HL-60/S4 treated with retinoic acid at 250 ng/mL for 4 days and 3 days (cell line): ENCODE results near the gene GARIN5B.
"Not testable (repeated sequence)": the region's sequence is repeated elsewhere in the genome, so short reads cannot be mapped to it uniquely, and the experiment has no call there.

ENCODE experiments used
- in situ Hi-C: fragments of 300-500 bp; cut with MboI; formaldehyde crosslinking; loops from 2 replicates; pipeline ENCODE4 v1.7.0; 2022; ENCODE audit warnings: low sequenced_read_pairs

GARIN5B gene

GRCh38 chr19:55352040-55352439, 11.0 kb downstream of the GARIN5B start:
- in situ Hi-C loops = no loop called here

GRCh38 chr19:55350620-55351315, 12.3 kb downstream of the GARIN5B start:
- in situ Hi-C loops = no loop called here

GRCh38 chr19:55348317-55349034, 14.6 kb downstream of the GARIN5B start:
- in situ Hi-C loops = no loop called here

DNA sequence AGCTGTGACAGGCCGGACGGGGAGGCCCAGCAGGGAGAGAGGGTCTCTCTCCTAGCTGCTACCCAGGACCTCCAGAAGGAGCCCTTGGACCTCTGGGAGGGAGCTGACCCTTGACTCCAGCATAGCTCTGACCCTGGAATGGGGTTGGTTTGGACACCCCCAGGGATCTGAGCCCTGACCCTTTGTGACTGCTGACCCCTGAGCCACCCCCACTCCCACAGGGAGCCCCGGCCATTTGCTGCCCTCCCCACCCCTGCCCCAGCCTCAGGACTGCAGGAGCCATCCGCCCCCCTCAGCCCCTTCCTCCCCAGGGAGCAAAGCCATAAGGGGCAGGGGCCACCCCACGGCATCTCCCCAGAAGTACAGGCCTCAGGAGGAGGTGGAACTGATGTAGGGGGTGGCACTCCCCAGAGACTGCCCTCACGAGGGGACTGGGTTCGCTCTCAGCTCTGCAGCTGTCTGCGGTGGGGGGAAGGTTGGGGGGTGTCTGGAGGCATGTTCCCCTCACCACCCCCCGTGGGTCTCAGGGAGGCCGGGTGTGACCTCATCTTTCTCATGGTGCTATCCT, 15.5 kb downstream of the GARIN5B start:
- in situ Hi-C loops = no loop called here

GRCh38 chr19:55346725-55347441, 16.2 kb downstream of the GARIN5B start:
- in situ Hi-C loops = no loop called here

GRCh38 chr19:55345818-55346724, 17.0 kb downstream of the GARIN5B start:
- in situ Hi-C loops = no loop called here

DNA sequence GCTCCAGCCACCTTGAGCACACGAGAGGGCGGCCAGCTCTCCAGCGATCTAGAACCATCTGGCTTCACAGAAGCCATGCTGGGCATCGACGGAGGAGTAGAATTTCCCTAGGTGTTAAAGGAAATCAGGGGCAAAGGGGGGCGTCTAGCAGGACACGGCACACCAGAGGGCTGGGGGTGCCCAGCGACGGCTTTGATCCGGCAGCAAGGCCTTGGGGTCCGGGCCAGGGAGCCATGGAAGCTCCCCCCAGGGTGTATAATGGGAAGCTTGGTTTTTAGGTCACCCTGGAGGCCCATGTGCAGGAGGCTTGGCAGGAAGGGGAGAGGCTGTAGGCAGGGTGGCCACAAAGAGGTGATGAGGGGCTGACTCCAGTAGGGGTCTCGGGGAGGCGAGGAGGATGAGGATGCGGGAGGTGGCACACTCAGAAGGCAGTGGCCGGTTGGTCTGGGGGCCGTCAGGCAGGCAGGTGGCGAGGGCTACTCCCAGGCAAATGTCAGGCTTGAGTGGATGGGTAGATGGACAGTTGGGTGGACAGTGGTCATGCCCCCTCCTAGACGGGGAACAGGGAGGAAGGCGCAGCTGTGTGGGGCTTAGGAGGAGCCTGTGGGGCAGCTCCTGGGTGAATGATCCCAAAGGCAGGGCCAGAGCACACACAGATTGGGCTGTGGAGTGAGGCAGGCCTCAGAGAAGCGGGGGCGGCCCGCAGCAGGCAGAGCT, 17.8 kb downstream of the GARIN5B start:
- in situ Hi-C loops = no loop called here

DNA sequence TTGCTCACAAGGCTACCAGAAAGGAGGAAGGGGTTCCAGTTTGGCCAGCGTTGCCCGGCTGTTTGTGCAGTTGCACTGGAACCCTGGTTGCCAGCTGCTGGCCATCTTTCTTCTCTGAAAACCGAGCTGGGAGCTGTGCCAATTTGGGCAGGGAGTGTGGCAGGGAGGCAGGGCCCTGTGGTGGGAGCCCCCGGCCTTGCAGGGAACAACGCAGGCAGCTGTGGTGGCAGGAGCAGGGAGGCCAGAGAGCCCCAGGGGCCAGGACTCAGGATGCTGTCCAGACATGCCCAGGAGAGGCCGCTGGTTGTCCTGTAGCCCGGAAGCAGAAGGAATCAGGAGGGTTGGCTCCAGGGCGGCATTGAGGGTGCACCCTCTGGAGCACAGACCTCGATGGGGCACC, 18.6 kb downstream of the GARIN5B start:
- in situ Hi-C loops = no loop called here

GRCh38 chr19:55341595-55342531, 21.2 kb downstream of the GARIN5B start:
- in situ Hi-C loops = no loop called here

GRCh38 chr19:55341171-55341588, 21.9 kb downstream of the GARIN5B start:
- in situ Hi-C loops = no loop called here

DNA sequence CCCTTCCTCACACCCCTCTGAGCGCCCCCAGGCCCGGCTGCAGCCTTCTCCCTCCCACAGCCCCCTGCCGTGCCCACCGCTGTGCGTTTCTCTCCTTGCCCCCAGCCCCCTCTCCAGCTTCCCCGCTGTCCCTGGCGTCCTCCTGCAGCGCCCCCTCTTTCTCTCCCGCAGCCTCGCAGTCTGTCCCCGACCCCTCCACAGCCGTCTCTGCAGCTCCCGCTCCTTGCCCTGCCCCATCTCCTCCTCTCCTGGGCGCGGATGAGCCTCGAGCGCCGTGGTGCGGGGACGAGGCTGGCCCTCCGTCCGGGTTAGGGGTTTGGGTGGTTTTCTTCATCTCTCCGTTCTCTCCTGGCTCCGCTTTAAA, 22.3 kb downstream of the GARIN5B start:
- in situ Hi-C loops = no loop called here

DNA sequence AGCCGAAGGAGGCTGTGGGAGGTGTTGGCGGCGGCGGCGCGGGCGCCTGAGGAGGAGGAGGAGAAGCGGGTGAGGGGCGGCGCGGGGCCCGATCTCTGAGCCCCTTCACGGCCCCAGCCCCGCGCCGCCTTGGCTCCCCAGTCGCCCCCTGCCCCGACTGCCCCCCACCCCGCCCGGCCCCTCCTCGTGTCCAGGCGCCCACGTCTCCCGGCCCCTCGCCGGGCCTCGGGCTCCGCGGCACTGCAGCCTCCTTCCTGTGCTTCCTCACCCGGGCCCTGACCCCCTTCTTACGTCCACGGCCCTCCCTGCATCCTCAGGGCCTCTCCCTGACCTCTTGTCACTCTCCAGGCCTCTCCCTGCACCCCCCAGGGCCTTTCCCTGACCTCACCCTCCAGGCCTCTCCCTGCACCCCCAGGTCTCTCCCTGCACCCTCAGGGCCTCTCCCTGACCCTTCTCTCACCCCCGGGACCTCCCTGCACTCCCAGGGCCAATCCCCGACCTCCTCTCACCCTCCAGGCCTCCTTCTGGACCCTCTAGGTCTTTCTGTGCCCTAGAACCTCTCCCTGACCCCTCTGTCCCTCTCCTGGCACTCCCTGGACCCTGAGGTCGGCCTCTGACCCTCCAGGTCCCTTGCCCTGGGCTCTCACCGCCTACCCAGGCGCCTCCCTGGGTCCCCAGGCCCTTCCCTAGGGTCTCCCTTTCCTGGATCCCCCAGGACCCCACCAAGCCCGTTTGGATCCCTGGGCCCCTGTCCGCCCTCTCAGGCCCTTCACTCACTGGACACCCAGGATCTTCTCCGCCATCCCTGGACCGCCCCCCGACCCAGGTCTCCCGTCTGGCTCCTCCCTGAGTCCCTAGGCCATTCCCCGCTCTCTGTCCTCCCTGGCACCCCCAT, 22.9 kb downstream of the GARIN5B start:
- in situ Hi-C loops = no loop called here

DNA sequence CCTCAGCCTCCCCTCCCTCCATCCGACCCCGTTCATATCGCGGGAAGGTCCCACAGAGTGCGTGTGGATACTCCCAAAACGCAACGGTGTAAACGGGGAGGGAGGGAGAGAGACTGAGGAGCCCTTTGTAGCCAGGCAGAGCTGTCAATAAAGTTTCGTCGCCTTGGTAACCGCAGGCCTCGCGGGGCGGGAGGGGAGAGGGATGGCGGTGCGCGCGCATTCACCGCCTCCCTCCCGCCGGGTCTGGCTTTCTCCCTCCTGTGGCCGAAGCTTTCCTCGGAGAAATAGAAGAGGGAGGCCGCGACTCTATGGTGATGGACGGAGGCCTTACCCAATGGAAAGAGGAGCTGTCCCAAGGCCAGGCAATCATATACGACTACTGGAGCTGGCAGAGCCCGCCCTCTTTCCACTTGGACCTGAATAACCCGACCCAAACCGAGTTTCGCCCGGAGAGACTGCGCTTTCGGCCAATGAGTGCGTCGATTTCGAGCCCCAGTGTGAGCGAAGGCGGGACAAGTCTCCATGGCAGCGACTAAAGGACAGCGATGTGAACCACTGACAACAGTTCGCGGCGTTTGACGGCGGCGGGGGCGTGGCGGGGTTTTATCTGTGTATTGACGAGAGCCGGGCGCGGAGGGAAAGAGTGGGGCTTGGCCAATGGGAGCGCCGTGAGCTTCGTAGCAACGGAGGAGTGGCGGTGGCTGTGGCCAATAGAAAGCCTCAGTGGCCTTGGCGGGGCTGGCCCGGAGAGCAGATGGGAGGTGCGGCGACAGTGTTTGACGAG, 23.8 kb downstream of the GARIN5B start, which contains the start of gene KMT5C:
KMT5C (plus strand) TSS at position 772 of the 784 bp plus-strand sequence. CDS start 2,061 bp downstream, outside the sequence.
- in situ Hi-C loops = no loop called here

DNA sequence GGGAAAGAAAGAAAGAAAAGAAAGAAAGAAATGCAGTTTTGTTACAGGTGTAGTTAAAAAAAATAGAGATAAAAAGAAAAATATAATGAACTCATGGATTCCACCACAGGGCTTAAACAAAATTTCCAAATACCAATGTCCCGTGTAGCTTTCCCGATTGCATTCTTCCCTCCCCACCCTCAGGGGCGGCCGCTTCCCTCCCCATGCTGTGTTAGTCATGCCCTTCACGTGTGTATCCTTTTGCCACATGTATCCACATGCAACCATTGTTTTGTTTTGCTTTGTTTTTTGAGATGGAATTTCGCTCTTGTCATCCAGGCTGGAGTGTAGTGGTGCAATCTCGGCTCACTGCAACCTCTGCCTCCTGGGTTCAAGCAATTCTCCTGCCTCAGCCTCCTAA, 27.0 kb downstream of the GARIN5B start:
- in situ Hi-C loops = no loop called here

DNA sequence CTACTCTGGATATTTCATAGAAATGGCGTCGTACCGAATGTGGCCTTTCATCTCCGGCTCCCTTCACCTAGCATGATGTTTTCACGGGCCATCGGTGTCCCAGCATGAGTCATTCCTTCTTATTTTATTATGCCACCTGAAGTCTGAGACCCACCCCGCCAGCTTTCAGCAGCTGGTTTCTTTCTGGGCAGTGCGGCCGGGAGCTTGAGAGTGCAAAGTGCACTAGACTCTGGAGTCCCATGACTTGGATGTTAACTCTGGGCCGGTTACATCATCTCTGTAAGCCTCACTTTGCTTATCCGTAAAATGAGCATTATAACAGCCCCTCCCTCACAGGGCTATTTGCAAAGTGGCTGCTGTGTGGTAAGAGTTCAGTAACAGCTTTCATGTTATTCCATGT, 29.2 kb downstream of the GARIN5B start:
- in situ Hi-C loops = no loop called here

- in situ Hi-C loops = not testable (repeated sequence)
These were observed 33.3 kb downstream of the GARIN5B start for GRCh38 chr19:55329791-55330190.

GRCh38 chr19:55328774-55329318, 34.2 kb downstream of the GARIN5B start:
- in situ Hi-C loops = not testable (repeated sequence)
